DOHH2 (cell line): Measurements from ENCODE around the gene GALK2.

ENCODE experiments used
- EZH2phosphoT487 ChIP-seq: fragments of 200-600 bp; sonication (generic); IDR thresholded peaks from 2 replicates; pipeline ENCODE4 v1.6.1; 2017; ENCODE audit warnings: borderline replicate concordance, mild to moderate bottlenecking, antibody characterized with exemption, low read length, moderate library complexity, mixed read lengths
- TF ChIP-seq, protein P1 (sequence below): fragments of 200-600 bp; sonication (generic); IDR thresholded peaks from one replicate; pipeline ENCODE4 v1.5.1; 2014; ENCODE audit warnings: antibody characterized with exemption, mild to moderate bottlenecking, low read depth, low read length; ENCODE audit not compliant: poor library complexity, severe bottlenecking

DNA sequence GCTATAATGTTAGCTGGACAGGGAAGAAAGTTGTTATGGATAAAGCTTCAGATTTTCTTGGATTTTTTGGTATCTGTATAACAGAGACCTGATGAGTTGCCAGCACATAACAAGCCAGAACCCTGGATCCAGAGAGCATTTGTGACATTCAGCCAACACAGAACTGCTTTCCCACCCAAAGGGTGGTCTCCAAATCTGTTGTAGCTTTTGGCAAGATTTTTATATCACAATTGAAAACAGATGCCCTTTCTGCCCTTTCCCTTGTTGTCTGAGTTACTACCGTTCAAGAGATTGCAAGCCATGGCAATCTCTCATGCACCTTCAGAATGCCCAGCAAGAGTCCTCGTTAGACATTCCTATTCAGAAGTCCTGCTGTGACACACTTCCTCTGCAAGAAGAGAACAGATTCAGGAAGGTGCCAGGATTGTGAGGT, 145.4 kb downstream of the GALK2 start:
- TF ChIP-seq, protein P1, sequence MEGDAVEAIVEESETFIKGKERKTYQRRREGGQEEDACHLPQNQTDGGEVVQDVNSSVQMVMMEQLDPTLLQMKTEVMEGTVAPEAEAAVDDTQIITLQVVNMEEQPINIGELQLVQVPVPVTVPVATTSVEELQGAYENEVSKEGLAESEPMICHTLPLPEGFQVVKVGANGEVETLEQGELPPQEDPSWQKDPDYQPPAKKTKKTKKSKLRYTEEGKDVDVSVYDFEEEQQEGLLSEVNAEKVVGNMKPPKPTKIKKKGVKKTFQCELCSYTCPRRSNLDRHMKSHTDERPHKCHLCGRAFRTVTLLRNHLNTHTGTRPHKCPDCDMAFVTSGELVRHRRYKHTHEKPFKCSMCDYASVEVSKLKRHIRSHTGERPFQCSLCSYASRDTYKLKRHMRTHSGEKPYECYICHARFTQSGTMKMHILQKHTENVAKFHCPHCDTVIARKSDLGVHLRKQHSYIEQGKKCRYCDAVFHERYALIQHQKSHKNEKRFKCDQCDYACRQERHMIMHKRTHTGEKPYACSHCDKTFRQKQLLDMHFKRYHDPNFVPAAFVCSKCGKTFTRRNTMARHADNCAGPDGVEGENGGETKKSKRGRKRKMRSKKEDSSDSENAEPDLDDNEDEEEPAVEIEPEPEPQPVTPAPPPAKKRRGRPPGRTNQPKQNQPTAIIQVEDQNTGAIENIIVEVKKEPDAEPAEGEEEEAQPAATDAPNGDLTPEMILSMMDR = no peak
- no peak for TF ChIP-seq EZH2phosphoT487
